HG03342 (cell line): ENCODE measurements around the gene PCNX1.
"Not testable (repeated sequence)": the region's sequence is repeated elsewhere in the genome, so short reads cannot be mapped to it uniquely, and the experiment has no call there.

Experiments
- ATAC-seq: cut with Tn5 transposase; IDR thresholded peaks from one replicate; pipeline ENCODE4 v1.9.1; 2021; ENCODE audit warnings: mild to moderate bottlenecking, moderate library complexity; ENCODE audit not compliant: unreplicated experiment

PCNX1 gene

DNA sequence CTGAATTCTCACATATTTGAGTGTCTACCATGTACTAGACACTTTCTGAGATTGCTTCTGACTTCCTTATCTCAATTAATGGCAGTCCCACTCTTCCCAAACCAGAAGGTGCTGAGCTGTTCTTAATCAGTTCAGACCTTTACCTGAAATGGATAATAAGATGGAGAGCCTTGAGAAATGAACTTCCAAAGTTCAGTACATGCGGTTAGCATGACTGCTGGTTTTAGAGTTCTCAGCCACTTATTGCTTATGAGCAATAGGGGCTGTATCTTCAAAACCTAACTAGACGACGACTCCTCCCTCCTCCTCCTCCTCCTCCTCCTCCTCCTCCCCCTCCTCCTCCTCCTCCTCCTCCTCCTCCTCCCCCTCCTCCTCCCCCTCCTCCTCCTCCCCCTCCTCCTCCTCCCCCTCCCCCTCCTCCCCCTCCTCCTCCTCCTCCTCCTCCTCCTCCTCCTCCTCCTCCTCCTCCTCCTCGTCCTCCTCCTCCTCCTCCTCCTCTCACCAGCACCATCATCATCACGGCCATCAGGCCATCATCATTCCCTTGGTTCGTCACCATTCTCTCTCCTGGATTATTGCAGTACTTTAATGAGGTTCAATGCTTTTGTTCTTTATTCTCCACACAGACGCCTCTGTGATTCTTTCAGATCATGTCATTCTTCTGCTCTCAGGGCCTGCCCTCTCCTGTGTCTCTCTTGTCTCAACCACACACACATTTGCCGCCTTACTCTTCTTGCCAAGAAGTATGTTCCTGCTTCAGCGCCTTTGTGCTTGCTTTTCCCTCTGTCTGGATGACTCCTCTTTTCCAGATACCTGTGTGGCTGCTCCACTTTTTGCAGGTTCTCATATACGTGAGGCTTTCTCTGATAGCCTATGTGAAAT is 2.7 kb downstream of the PCNX1 start:
- ATAC-seq, result no peak

DNA sequence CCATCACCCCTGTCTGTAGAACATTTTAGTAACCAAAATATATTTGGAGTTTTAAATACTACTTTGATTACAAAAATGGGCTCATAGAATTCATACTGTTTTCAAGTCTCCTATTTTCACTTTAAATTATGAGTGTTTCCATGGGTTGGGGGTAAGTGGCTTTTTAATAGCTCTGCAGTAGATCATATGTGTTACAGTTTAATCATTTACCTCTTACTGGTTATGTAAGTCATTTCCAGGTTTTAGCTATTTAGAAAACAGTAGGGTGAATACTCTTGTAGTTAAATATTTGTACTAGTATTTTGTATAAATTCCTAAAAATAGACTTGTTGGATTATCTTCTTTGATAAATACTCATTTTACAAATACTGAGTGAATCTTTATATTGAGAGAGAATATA is 8.2 kb downstream of the PCNX1 start:
- no peak for ATAC-seq

GRCh38 chr14:70916300-70916699 is 9.0 kb downstream of the PCNX1 start:
- no peak for ATAC-seq

DNA sequence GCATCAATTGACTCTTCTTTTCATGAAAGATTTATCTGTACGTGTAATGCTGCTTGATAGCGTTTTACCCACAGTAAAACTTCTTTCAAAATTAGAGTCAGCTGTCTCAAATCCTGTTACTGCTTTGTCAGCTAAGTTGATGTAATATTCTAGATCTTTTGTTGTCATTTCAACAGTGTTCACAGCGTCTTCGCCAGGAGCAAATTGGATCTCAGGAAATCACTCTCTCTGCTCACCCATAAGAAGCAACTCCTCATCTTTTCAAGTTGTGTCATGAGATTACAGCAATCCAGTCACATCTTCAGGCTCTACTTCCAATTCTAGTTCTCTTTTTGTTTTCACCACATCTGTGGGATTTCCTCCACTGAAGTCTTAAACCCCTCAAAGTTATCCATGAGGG is 9.5 kb downstream of the PCNX1 start:
- ATAC-seq, result no peak

DNA sequence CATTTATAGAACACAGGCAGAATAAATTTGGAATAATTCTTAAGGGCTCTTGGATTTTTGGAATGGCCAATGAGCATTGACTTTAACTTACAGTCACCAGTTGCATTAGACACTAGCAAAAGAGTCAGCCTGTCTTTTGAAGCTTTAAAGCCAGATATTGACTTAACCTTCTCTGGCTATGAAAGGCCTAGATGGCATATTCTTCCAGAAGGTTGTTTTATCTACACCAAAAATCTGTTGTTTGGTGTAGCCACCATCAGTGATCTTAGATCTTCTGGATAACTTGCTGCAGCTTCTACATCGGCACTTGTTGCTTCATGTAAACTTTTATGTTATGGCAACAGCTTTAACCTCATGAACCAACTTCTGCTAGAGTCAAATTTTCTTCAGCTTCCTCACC is 10.4 kb downstream of the PCNX1 start:
- ATAC-seq, result no peak

- ATAC-seq, result no peak
Observed at GRCh38 chr14:70919774-70920173, 12.5 kb downstream of the PCNX1 start.

GRCh38 chr14:70920608-70921007 is 13.3 kb downstream of the PCNX1 start:
- ATAC-seq, result no peak

DNA sequence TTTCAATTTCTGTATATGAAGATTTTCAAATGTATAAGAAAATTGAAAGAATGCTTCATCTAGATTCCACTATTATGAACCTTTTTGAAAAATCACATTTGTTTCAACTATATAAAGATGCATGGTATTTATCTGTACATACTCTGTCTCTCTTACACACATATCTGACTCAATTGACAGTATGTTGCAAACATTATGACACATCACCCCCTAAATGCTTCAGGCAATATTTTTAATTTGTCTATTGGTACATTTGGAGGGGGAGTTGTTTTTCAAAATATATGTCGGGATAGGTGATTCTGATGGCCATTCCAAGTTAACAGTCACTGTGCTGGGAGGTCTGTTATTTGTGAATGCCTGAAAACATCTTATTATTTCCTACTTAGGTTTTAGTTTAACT is 14.4 kb downstream of the PCNX1 start:
- no peak for ATAC-seq

DNA sequence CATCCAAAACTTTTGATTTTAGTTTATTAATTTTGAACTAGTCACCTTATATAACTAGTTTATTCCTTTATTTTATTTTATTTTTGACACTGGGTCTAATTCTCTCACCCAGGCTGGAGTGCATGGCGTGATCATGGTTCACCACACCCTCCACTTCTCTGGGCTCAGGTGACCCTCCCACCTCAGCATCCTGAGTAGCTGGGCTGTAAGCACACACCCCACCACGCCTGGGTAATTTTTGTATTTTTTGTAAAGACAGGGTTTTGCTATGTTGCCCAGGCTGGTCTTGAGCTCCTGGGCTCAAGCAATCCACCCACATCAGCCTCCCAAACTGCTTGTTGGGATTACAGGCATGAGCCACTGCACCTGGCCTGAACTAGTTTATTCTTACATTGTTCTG is 17.3 kb downstream of the PCNX1 start:
- ATAC-seq, result no peak

DNA sequence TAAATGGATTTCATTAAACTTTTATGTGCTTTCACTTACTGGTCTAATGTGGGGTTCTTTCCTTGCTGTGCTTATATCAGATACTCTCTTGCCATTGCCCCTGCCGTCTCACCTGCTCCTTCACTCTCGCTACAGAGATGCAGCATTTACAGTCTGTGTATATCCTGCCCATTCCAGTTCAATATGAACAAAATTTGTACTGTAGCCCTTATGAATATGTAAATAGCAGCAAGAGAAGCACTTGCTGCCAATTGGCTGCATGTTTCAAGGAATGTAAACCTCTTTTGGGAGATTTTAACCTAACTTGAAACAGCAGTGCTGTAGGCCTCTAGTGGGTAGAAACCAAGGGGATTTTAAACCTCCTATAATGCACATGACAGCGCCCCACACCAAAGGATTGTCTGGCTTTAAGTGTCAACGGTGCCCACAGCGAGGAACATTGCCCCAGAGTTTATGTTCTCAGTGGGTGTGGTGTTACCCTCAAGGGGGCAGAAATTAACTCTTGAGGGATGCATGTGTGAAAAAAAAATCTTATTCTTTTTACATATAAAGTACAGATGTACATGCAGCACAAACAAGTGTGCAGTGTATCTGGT is 19.1 kb downstream of the PCNX1 start:
- ATAC-seq, result no peak

GRCh38 chr14:70931008-70931407 is 23.7 kb downstream of the PCNX1 start:
- no peak for ATAC-seq

DNA sequence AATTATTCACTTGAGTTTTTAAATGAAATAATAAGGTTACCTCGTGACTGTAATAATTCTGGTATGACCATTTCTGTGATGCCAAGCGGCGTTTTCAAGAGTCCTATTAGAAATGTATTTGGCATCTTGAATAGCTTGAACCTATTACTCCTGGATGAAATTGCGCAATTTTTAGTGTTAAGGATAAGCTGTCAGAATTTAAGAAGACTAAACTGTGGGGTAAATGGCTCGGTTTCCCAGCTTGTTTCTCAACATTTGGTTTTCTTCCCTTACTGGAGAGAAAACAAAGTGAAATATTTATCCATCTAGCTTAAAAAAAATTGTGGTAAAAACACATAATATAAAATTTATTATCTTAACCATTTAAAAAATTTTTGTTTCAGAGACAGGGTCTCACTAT is 26.8 kb downstream of the PCNX1 start:
- no peak for ATAC-seq

DNA sequence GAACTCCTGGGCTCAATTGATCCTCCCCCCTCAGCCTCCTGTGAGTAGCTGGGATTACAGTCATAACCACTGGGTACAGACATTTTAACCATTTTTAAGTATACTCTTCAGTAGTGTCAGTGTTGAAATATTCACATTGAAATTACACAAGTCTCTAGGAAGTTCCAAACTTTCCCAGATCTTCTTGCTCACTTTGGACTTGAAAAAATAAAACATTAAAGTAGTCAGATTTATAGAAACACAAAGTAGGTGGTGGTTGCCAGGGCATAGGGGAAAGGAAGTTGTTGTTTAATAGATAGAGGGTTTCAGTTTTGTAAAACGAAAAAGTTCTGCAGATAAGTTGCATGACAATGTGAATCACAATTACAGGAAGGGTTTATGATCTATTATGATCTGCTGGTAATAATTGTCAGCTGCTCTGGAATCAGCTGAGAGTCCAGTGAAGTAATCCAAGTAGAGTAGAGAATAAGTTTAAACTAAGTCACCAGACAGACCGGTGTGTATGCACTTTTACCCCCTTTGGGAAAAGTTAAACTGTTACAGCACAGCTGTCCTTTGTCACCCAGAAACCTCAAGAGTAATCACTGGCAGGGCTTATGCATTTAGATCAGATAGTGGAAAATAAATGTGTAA is 27.4 kb downstream of the PCNX1 start:
- peak; percentile 82 for ATAC-seq

- no peak for ATAC-seq
Observed at GRCh38 chr14:70935135-70935534, 27.9 kb downstream of the PCNX1 start.

GRCh38 chr14:70939693-70940092 is 32.4 kb downstream of the PCNX1 start:
- not testable (repeated sequence) for ATAC-seq

DNA sequence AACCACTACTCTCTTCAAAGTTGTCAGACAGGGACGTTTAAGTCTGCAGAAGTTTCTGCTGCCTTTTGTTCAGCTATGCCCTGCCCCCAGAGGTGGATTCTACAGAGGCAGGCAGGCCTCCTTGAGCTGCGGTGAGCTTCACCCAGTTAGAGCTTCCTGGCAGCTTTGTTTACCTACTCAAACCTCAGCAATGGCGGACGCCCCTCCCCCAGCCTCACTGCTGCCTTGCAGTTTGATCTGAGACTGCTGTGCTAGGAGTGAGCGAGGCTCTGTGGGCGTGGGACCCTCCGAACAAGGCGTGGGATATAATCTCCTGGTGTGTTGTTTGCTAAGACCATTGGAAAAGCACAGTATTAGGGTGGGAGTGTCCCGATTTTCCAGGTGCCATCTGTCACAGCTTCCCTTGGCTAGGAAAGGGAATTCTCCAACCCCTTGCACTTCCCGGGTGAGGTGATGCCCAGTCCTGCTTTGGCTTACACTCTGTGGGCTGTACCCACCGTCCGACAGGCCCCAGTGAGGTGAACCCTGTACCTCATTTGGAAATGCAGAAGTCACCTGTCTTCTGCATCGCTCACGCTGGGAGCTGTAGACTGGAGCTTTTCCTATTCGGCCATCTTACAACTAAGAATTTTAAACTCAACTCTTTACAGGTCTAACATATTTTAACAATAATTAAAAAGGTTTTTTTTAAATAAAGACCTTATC is 34.5 kb downstream of the PCNX1 start:
- not testable (repeated sequence) for ATAC-seq

- no peak for ATAC-seq
Observed at GRCh38 chr14:70942342-70942706, 35.1 kb downstream of the PCNX1 start.

DNA sequence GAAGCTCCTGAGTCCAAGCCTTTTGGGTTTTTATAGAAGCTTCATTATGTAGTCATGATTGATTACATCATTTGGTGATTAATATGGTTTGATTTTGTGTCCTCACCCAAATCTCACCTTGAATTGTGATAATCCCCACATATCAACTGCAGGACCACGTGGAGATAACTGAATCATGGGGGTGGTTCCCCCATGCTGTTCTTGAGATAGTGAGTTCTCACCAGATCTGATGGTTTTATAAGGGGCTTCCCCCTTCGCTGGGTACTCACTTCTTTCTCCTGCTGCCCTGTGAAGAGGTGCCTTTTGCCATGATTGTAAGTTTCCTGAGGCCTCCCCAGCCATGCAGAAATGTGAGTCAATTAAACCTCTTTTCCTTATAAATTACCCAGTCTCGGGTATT is 35.5 kb downstream of the PCNX1 start:
- not testable (repeated sequence) for ATAC-seq

DNA sequence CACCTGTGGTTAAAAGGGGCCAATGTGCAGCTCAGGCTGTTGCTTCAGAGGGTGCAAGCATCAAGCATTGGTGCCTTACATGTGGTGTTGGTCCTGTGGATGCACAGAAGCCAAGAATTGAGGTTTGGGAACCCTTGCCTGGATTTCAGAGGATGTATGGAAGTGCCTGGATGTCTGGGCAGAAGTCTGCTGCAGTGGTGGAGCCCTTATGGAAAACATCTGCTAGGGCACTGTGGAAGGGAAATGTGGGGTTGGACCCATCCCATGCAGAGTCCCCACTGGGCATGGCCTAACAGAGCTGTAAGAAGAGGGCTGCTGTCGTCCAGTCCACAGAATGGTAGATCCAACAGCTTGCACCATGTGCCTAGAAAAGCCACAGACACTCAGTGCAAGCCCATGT is 36.6 kb downstream of the PCNX1 start:
- no peak for ATAC-seq

GRCh38 chr14:70947739-70948138 is 40.5 kb downstream of the PCNX1 start:
- no peak for ATAC-seq

- no peak for ATAC-seq
Observed at GRCh38 chr14:70952485-70952884, 45.2 kb downstream of the PCNX1 start.

DNA sequence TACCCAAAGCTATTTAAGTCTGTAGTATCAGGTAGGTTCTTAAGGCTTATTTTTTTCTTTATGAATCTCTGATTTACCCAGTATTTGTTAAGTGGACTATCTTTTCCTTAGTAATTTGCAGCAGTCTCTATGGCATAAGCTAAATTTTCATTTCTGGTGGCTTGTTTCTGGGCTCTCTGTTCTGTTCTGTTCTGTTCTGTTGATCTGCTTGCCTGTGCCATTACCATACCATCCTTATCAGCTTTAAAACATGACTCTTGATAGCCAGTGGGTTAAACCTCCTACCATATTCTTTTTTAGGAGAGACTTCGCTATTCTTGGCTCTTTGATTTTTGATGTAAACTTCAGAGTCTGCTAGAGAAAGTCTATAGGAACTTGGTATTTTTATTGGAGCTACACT is 46.8 kb downstream of the PCNX1 start:
- no peak for ATAC-seq
